Aorta (tissue), 5 donors: Measurements from ENCODE around the gene MPND. TPM values are rescaled to one million over a fixed set of nuclear protein-coding genes. Genes with fewer than 3 reads are reported as not detected.
A peak's percentile ranks its signal among the peaks of the same experiment; 100 is the strongest.

ENCODE experiments used
- ATAC-seq: fragments of 200-7000 bp; cut with Tn5 transposase; one replicate; pipeline ENCODE4 v1.9.1; 2022; ENCODE audit warnings: moderate library complexity; ENCODE audit not compliant: low FRiP score
- DNase-seq, 2 donors: peaks; one replicate each; pipeline ENCODE4 v3.0.0-alpha.2; 2020
- H3K27ac ChIP-seq, 2 donors: one replicate each; pipeline ENCODE4 v1.5.1; 2013; ENCODE audit warnings: low read length in 2 of 2, mild to moderate bottlenecking in 2 of 2, moderate library complexity in 2 of 2, control low read depth in 1 of 2, inconsistent platforms in 1 of 2, low read depth in 1 of 2
- H3K27me3 ChIP-seq, 2 donors: one replicate each; pipeline ENCODE4 v1.6.1; 2013; ENCODE audit warnings: control low read depth in 1 of 2, low read length in 1 of 2, mild to moderate bottlenecking in 1 of 2, moderate library complexity in 1 of 2; ENCODE audit not compliant: insufficient read depth in 2 of 2, control insufficient read depth in 1 of 2
- H3K36me3 ChIP-seq, 2 donors: one replicate each; pipeline ENCODE4 v1.6.1; 2013; ENCODE audit warnings: control low read depth in 1 of 2, low read length in 1 of 2, mild to moderate bottlenecking in 1 of 2; ENCODE audit not compliant: insufficient read depth in 2 of 2, control insufficient read depth in 1 of 2
- H3K4me1 ChIP-seq, 2 donors: one replicate each; pipeline ENCODE4 v1.6.1; 2013; ENCODE audit warnings: low read length in 2 of 2, control low read depth in 1 of 2, mild to moderate bottlenecking in 1 of 2, moderate library complexity in 1 of 2; ENCODE audit not compliant: insufficient read depth in 2 of 2, control insufficient read depth in 1 of 2
- H3K4me3 ChIP-seq, 2 donors: one replicate each; pipeline ENCODE4 v1.5.1; 2013; ENCODE audit warnings: low read length in 2 of 2, control low read depth in 1 of 2, mild to moderate bottlenecking in 1 of 2
- H3K9me3 ChIP-seq: one replicate; pipeline ENCODE4 v1.6.1; 2013; ENCODE audit warnings: mild to moderate bottlenecking, low read length; ENCODE audit not compliant: control insufficient read depth
- whole genome bisulfite sequencing, 2 donors: extraction: QIAGEN DNeasy Blood & Tissue Kit; methylation state at CpG; one replicate each; pipeline ENCODE4 v1.1.7; 2013; 5-methylcytosine and 5-hydroxymethylcytosine counted together
- intact Hi-C, 2 donors: fragments of 100-400 bp; cut with DNase I; formaldehyde crosslinking; loops; one replicate each; pipeline versions ENCODE4 v1.14.2 to v1.15.0; 2022
- polyA plus RNA-seq, 2 donors: library from polyadenylated mRNA; stranded (reverse); fragments of 200-250 nt; gene quantifications; one replicate each; pipeline ENCODE4 v1.2.3, GENCODE V29; 2013
- total RNA-seq, 2 donors: library from RNA; stranded (reverse); fragmentation: NEBNext Ultra II Directional; extraction: Animal tissue kit (Norgen Biotek cat#: 25700); gene quantifications; one replicate each; pipeline ENCODE4 v1.2.1, GENCODE V29; 2021
- donor health status: healthy with polysubstance abuse.
- donor health status: Bipolar disorder and iron deficiency.
- donor health status: DM: no; HTN: no; CAD: no.
- donor health status: DM: no; HTN: no; CAD: no.
- donor health status: DM: yes; HTN: yes; CAD: no.

Gene MPND
- total and polyA plus RNA-seq, 4 donors, result 13.5 to 17.9 (median 15.2) TPM

- H3K36me3 ChIP-seq, result peaks cover 0 to 5% of the 10 kb centered on the region in 2 donors
- no peaks in the 10 kb centered on the region for H3K4me1 ChIP-seq
- intact Hi-C loops, result no loop called here
- ATAC-seq (no peak), DNase-seq (no peak)
- no peaks in the 10 kb centered on the region for H3K9me3 ChIP-seq
- WGBS, 2 donors, result 89 to 91% methylated on average over 41 to 50 of the region's 50 CpGs
- H3K27ac ChIP-seq, result no peak overlapping the region
- no peak overlapping the region for H3K4me3 ChIP-seq
- H3K27me3 ChIP-seq, result no peaks in the 10 kb centered on the region
Observed at GRCh38 chr19:4361152-4362046, 18.0 kb downstream of the MPND start.

GRCh38 chr19:4362101-4362828, 18.9 kb downstream of the MPND start:
- Histone ChIP-seq H3K4me1 (no peaks in the 10 kb centered on the region), H3K4me3 (no peak overlapping the region), H3K9me3 (no peaks in the 10 kb centered on the region), H3K27ac (no peak overlapping the region), H3K27me3 (no peaks in the 10 kb centered on the region), H3K36me3 (peaks cover 0 to 5% of the 10 kb centered on the region in 2 donors)
- 85 to 88% methylated on average over 32 of the region's 32 CpGs for WGBS, 2 donors
- no peak for ATAC-seq
- DNase-seq, result peak in 1 of 2 donors; percentile 48
- intact Hi-C loops, result no loop called here

GRCh38 chr19:4362831-4363545, 19.6 kb downstream of the MPND start:
- no peaks in the 10 kb centered on the region for H3K9me3 ChIP-seq
- no peaks in the 10 kb centered on the region for H3K27me3 ChIP-seq
- WGBS, 2 donors, result 80 to 82% methylated on average over 21 to 22 of the region's 22 CpGs
- DNase-seq, result no peak
- no peak for ATAC-seq
- H3K27ac ChIP-seq, result no peak overlapping the region
- H3K4me3 ChIP-seq, result no peak overlapping the region
- no peaks in the 10 kb centered on the region for H3K4me1 ChIP-seq
- peaks cover 0 to 5% of the 10 kb centered on the region in 2 donors for H3K36me3 ChIP-seq
- intact Hi-C loops, result no loop called here

- DNase-seq (no peak), ATAC-seq (no peak)
- Histone ChIP-seq H3K27ac (no peak overlapping the region), H3K4me1 (no peaks in the 10 kb centered on the region), H3K9me3 (no peaks in the 10 kb centered on the region), H3K36me3 (peaks cover 0 to 5% of the 10 kb centered on the region in 2 donors), H3K27me3 (no peaks in the 10 kb centered on the region), H3K4me3 (no peak overlapping the region)
- WGBS, 2 donors, result 90 to 91% methylated on average over 26 of the region's 26 CpGs
- intact Hi-C loops, result no loop called here
Observed at GRCh38 chr19:4363571-4364304, 20.4 kb downstream of the MPND start.

- DNase-seq, result peak in 1 of 2 donors; percentile 55
- H3K4me3 ChIP-seq, result no peak overlapping the region
- peaks cover 0 to 2% of the 10 kb centered on the region in 2 donors for H3K36me3 ChIP-seq
- WGBS, 2 donors, result 89 to 92% methylated on average over 14 to 16 of the region's 16 CpGs
- no peak for ATAC-seq
- H3K4me1 ChIP-seq, result no peaks in the 10 kb centered on the region
- no peaks in the 10 kb centered on the region for H3K9me3 ChIP-seq
- H3K27ac ChIP-seq, result no peak overlapping the region
- H3K27me3 ChIP-seq, result no peaks in the 10 kb centered on the region
- intact Hi-C loops, result no loop called here
Observed at GRCh38 chr19:4365341-4365740, 22.0 kb downstream of the MPND start.

GRCh38 chr19:4365791-4366665, 22.7 kb downstream of the MPND start:
- no peak for DNase-seq
- WGBS, 2 donors, result 92% methylated on average over 19 of the region's 19 CpGs
- no peaks in the 10 kb centered on the region for H3K4me1 ChIP-seq

GRCh38 chr19:4366666-4367335, 23.4 kb downstream of the MPND start:
- no peaks in the 10 kb centered on the region for H3K9me3 ChIP-seq
- H3K4me1 ChIP-seq, result no peaks in the 10 kb centered on the region
- no peak overlapping the region for H3K4me3 ChIP-seq
- intact Hi-C loops, result no loop called here
- no peak overlapping the region for H3K27ac ChIP-seq
- DNase-seq (peak in 1 of 2 donors; percentile 66), ATAC-seq (no peak)
- 88 to 92% methylated on average over 15 to 16 of the region's 16 CpGs for WGBS, 2 donors
- H3K27me3 ChIP-seq, result no peaks in the 10 kb centered on the region
- H3K36me3 ChIP-seq, result peaks cover 0 to 2% of the 10 kb centered on the region in 2 donors

More at GRCh38 chr19:4365791-4366665, 22.7 kb downstream of the MPND start:
- Histone ChIP-seq H3K36me3 (peaks cover 0 to 2% of the 10 kb centered on the region in 2 donors), H3K27me3 (no peaks in the 10 kb centered on the region), H3K27ac (no peak overlapping the region), H3K9me3 (no peaks in the 10 kb centered on the region), H3K4me3 (no peak overlapping the region)
- no peak for ATAC-seq
- intact Hi-C loops, result no loop called here
